Measurements from ENCODE around the gene ADAMTSL3. TPM values are rescaled to one million over a fixed set of nuclear protein-coding genes. Genes with fewer than 3 reads are reported as not detected.

Gene ADAMTSL3
- total RNA-seq, 1 donor from 2014 or later: 0.64 TPM

DNA sequence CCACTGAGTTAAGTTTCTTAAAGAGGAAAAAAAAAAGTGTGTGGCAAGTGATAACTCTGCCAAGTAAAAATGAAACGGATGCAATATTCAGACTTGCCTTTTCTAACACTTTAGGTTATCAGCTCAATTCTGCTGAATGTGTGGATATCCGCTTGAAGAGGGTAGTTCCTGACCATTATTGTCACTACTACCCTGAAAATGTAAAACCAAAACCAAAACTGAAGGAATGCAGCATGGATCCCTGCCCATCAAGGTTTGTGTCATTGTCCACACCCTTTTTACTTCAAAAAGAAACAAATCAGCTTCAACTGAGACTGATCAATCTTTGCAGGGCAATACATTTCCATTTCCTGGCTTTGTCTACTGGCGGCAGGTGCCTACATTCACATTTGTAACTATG lies 236.1 kb downstream of the ADAMTSL3 start:
- H3K4me1 Mint-ChIP-seq (ENCODE audit: unreplicated experiment): peaks cover 23% of the 10 kb centered on the region
- no peaks in the 10 kb centered on the region for H3K27me3 Mint-ChIP-seq (ENCODE audit: unreplicated experiment)
- no peak for DNase-seq (ENCODE audit: low spot score)
- H3K27ac Mint-ChIP-seq (ENCODE audit: unreplicated experiment): no peak overlapping the region
- no peaks in the 10 kb centered on the region for H3K9me3 Mint-ChIP-seq (ENCODE audit: unreplicated experiment)
- H3K36me3 Mint-ChIP-seq (ENCODE audit: low read depth, unreplicated experiment): no peaks in the 10 kb centered on the region
- H3K4me3 Mint-ChIP-seq (ENCODE audit: unreplicated experiment): no peak overlapping the region
- TF ChIP-seq, protein P1, sequence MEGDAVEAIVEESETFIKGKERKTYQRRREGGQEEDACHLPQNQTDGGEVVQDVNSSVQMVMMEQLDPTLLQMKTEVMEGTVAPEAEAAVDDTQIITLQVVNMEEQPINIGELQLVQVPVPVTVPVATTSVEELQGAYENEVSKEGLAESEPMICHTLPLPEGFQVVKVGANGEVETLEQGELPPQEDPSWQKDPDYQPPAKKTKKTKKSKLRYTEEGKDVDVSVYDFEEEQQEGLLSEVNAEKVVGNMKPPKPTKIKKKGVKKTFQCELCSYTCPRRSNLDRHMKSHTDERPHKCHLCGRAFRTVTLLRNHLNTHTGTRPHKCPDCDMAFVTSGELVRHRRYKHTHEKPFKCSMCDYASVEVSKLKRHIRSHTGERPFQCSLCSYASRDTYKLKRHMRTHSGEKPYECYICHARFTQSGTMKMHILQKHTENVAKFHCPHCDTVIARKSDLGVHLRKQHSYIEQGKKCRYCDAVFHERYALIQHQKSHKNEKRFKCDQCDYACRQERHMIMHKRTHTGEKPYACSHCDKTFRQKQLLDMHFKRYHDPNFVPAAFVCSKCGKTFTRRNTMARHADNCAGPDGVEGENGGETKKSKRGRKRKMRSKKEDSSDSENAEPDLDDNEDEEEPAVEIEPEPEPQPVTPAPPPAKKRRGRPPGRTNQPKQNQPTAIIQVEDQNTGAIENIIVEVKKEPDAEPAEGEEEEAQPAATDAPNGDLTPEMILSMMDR (IDR thresholded peaks at IDR 0.05; ENCODE audit: unreplicated experiment): no peak

DNA sequence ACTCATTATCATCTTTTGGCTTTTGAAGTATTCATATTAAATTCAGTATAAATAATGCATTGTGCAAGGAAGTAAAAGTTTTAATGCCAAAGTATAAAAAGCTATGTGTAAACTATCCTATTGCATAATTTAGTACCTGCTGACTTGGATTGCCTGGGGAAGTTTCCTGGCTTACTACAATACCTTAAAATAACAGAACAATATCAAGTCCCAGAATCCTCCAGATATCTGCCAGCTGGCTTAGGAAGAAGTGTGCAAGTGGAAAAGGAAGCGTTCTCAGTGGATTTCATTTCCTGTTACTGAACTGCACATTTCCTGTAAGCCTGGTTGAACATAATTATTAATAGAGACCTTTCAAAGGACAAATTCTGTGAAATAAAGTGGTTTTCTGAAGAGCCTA lies 236.7 kb downstream of the ADAMTSL3 start:
- H3K9me3 Mint-ChIP-seq (ENCODE audit: unreplicated experiment): no peaks in the 10 kb centered on the region
- peak overlapping the region; percentile 65 for H3K27ac Mint-ChIP-seq (ENCODE audit: unreplicated experiment)
- peaks cover 23% of the 10 kb centered on the region for H3K4me1 Mint-ChIP-seq (ENCODE audit: unreplicated experiment)
- no peak for DNase-seq (ENCODE audit: low spot score)
- no peak overlapping the region for H3K4me3 Mint-ChIP-seq (ENCODE audit: unreplicated experiment)
- no peaks in the 10 kb centered on the region for H3K36me3 Mint-ChIP-seq (ENCODE audit: low read depth, unreplicated experiment)
- H3K27me3 Mint-ChIP-seq (ENCODE audit: unreplicated experiment): no peaks in the 10 kb centered on the region
- TF ChIP-seq, protein P1 (IDR thresholded peaks at IDR 0.05; ENCODE audit: unreplicated experiment): no peak

DNA sequence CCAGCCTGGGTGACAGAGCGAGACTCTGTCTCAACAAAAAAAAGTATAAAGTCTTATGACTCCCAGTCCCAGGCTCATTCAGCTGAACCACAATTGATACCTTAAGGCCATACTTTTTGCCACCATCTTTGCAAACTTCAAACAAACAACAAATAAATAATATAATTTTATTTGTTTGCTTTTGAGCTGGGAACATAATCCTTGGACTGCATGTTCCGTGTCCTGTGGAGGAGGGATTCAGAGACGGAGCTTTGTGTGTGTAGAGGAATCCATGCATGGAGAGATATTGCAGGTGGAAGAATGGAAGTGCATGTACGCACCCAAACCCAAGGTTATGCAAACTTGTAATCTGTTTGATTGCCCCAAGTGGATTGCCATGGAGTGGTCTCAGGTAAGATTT lies 238.6 kb downstream of the ADAMTSL3 start:
- TF ChIP-seq, protein P1 (IDR thresholded peaks at IDR 0.05; ENCODE audit: unreplicated experiment): no peak
- DNase-seq (ENCODE audit: low spot score): no peak
- H3K4me1 Mint-ChIP-seq (ENCODE audit: unreplicated experiment): peaks cover 23% of the 10 kb centered on the region
- no peaks in the 10 kb centered on the region for H3K9me3 Mint-ChIP-seq (ENCODE audit: unreplicated experiment)
- H3K4me3 Mint-ChIP-seq (ENCODE audit: unreplicated experiment): no peak overlapping the region
- H3K36me3 Mint-ChIP-seq (ENCODE audit: low read depth, unreplicated experiment): no peaks in the 10 kb centered on the region
- no peaks in the 10 kb centered on the region for H3K27me3 Mint-ChIP-seq (ENCODE audit: unreplicated experiment)
- H3K27ac Mint-ChIP-seq (ENCODE audit: unreplicated experiment): no peak overlapping the region

DNA sequence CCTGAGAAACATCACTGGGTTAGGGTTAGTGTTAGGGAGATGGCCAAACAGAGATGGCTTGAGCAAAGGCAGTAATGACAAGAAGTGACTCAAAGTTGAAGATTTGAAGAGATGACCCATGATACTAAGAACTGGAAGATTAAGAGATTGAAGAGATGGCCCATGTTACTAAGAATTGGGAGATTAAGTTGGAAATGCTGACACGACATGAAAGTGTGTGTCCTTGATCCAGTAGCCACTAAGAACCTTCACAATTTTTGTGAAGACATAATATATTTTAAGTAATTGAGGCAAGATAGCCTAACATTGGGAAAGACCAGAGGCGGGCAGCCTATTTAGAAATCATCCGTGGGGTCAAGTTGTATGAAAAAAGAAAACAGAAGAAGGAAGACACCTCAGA lies 239.4 kb downstream of the ADAMTSL3 start:
- TF ChIP-seq, protein P1 (IDR thresholded peaks at IDR 0.05; ENCODE audit: unreplicated experiment): no peak
- H3K4me3 Mint-ChIP-seq (ENCODE audit: unreplicated experiment): no peak overlapping the region
- DNase-seq (ENCODE audit: low spot score): no peak

DNA sequence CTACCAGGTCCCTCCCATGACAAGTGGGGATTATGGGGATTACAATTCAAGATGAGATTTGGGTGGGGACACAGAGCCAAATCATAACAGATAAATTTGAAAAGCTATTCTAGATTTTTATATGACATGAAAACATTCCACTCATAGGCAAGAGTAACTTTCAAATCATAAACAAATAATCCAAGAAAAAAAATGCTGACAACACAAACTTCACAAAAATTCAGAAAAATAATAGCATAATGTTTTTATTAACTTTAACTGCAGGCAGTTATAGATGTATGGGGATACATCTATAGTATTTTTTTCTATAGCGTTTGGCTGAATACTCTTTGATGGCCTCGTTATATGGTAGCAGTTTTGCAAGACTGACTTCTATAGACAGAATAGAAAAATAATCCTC lies 243.1 kb downstream of the ADAMTSL3 start:
- Mint-ChIP-seq H3K27ac (ENCODE audit: unreplicated experiment) (no peak overlapping the region), H3K4me3 (ENCODE audit: unreplicated experiment) (no peak overlapping the region), H3K4me1 (ENCODE audit: unreplicated experiment) (no peaks in the 10 kb centered on the region), H3K9me3 (ENCODE audit: unreplicated experiment) (no peaks in the 10 kb centered on the region), H3K27me3 (ENCODE audit: unreplicated experiment) (no peaks in the 10 kb centered on the region), H3K36me3 (ENCODE audit: low read depth, unreplicated experiment) (no peaks in the 10 kb centered on the region)
- TF ChIP-seq, protein P1 (IDR thresholded peaks at IDR 0.05; ENCODE audit: unreplicated experiment): no peak
- no peak for DNase-seq (ENCODE audit: low spot score)

More for the DNA sequence above, 239.4 kb downstream of the ADAMTSL3 start:
- no peaks in the 10 kb centered on the region for H3K9me3 Mint-ChIP-seq (ENCODE audit: unreplicated experiment)
- H3K36me3 Mint-ChIP-seq (ENCODE audit: low read depth, unreplicated experiment): no peaks in the 10 kb centered on the region
- no peak overlapping the region for H3K27ac Mint-ChIP-seq (ENCODE audit: unreplicated experiment)
- no peaks in the 10 kb centered on the region for H3K27me3 Mint-ChIP-seq (ENCODE audit: unreplicated experiment)
- peaks cover 23% of the 10 kb centered on the region for H3K4me1 Mint-ChIP-seq (ENCODE audit: unreplicated experiment)
